GM21576 (cell line): Measurements from ENCODE around the gene MNX1.

ENCODE experiments used
- ATAC-seq: cut with Tn5 transposase; IDR thresholded peaks from one replicate; pipeline ENCODE4 v1.9.1; 2021; ENCODE audit warnings: mild to moderate bottlenecking, moderate library complexity; ENCODE audit not compliant: unreplicated experiment

Gene MNX1

DNA sequence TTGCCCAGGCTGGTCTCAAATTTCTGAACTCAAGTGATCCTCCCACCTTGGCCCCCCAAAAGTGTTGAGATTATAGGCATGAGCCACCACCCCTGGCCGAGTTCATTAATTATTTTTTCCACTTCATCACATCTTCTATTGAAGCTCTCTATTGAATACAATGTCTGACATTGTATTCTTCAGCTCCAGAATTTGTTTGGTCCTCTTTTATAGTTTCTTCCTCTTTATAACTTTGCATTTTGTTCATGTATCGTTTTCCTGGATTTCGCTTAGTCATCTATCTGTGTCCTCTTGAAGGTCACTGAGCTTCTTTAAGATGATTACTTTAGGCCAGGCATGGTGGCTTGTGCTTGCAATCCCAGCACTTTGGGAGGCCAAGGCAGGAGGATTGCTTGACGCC is 30.8 kb downstream of the MNX1 start:
- ATAC-seq = no peak

- no peak for ATAC-seq
These were observed 31.4 kb downstream of the MNX1 start for GRCh38 chr7:156979007-156979606.

- no peak for ATAC-seq
These were observed 34.8 kb downstream of the MNX1 start for GRCh38 chr7:156975620-156976019.

GRCh38 chr7:156969972-156970420 is 40.5 kb downstream of the MNX1 start:
- ATAC-seq = no peak

DNA sequence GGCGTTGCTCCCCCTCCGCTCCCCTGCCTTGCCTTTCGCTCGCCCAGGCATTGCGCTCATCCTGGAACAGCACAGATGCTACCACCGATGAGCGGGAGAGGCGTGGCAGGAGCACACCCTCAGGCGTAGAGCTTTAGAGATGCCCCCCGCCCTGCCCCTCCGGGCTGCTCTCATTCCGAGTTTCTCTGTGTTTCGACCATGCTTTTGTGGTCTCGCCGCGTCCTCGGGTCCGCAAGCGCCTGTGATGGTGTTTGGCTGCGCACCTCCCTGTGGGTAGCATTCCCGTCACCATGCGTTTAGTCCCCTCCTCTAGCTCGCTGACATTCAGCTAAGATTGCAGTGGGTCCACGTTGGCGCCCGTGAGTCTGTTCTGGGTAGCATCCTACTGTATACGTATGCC is 42.3 kb downstream of the MNX1 start:
- ATAC-seq = no peak

DNA sequence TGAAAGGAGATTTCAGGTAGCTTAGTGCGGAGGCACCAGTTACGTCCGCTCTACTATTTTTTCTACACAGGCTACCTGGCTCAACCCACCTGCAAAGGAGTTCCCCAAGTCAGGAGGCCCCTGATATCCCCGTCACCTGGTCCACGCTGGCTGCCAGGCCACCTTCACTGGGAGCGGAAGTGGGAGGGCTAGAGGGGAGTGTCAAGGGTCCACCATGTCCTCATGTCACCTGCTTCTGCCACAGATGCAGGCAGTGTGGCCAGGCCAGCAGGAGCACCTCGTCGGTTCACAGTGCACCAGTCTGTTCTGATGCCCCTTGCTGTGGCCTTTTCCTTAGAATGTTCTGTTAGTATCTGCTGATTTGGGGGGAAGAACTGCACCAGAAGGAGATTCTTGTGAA is 44.1 kb downstream of the MNX1 start:
- no peak for ATAC-seq

GRCh38 chr7:156964971-156965370 is 45.5 kb downstream of the MNX1 start:
- no peak for ATAC-seq

- no peak for ATAC-seq
These were observed 47.0 kb downstream of the MNX1 start for GRCh38 chr7:156963472-156963871.

- ATAC-seq = no peak
These were observed 47.6 kb downstream of the MNX1 start for GRCh38 chr7:156962897-156963296.

DNA sequence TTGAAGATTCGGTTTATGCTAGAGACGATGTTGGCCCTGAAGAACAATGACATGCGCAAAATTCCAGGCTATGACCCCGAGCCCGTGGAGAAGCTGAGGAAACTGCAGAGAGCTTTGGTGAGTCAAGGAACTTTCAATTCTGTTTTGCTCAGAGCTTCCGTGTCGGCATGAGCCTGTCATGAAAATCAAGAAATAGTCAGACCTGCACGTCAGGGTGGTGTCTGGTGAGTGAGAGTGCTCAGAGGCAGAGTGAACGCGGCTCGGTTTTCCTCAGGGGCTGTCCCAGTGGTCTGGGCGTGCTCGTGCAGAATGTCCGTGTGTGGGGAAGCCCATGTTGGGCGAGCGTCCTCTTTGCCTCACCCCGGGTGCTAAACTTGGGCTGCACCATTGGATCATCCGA is 48.3 kb downstream of the MNX1 start:
- no peak for ATAC-seq

- ATAC-seq = no peak
These were observed 53.7 kb downstream of the MNX1 start for GRCh38 chr7:156956727-156957126.

- no peak for ATAC-seq
These were observed 55.5 kb downstream of the MNX1 start for GRCh38 chr7:156954941-156955340.
